Gastroesophageal sphincter (tissue), 4 donors: ENCODE measurements around the gene SPIN1. TPM values are rescaled to one million over a fixed set of nuclear protein-coding genes. Genes with fewer than 3 reads are reported as not detected.

Experiments used
- ATAC-seq: fragments of 150-250 bp; one replicate; pipeline ENCODE4 v1.9.1; 2016; ENCODE audit warnings: mild to moderate bottlenecking, moderate library complexity
- H3K27ac ChIP-seq, 4 donors: fragments of 200-600 bp; sonication (generic) in 3 of 4; 1 replicate in 3 of 4; 2 replicates in 1 of 4; pipeline ENCODE4 v1.5.1; 2016 to 2019
- H3K27me3 ChIP-seq: fragments of 200-600 bp; sonication (generic); one replicate; pipeline ENCODE4 v1.5.1; 2019
- H3K36me3 ChIP-seq, 2 donors: fragments of 200-600 bp; sonication (generic); one replicate each; pipeline ENCODE4 v1.5.1; 2019; ENCODE audit warnings: control low read depth in 1 of 2
- H3K4me1 ChIP-seq, 3 donors: fragments of 200-600 bp; sonication (generic); 1 replicate in 2 of 3; 2 replicates in 1 of 3; pipeline ENCODE4 v1.5.1; 2016 to 2019; ENCODE audit warnings: control low read depth in 2 of 3
- H3K4me3 ChIP-seq, 2 donors: fragments of 200-600 bp; sonication (generic); one replicate each; pipeline ENCODE4 v1.5.1; 2019; ENCODE audit warnings: mild to moderate bottlenecking in 1 of 2, moderate library complexity in 1 of 2
- H3K9me3 ChIP-seq, 3 donors: fragments of 200-600 bp; sonication (generic); one replicate each; pipeline ENCODE4 v1.5.1; 2017 to 2019; ENCODE audit warnings: control low read depth in 2 of 3
- EP300 ChIP-seq: sonication (generic); formaldehyde crosslinking; IDR thresholded peaks from one replicate; pipeline ENCODE4 v1.6.1; 2017; ENCODE audit warnings: antibody characterized with exemption, mild to moderate bottlenecking
- POLR2A ChIP-seq, 2 donors: fragments of 450-650 bp; IDR thresholded peaks; one replicate each; pipeline ENCODE4 v1.6.1; 2017; ENCODE audit warnings: antibody characterized with exemption in 2 of 2, mild to moderate bottlenecking in 2 of 2, moderate library complexity in 1 of 2
- POLR2AphosphoS5 ChIP-seq: sonication (generic); formaldehyde crosslinking; IDR thresholded peaks from one replicate; pipeline ENCODE4 v1.6.1; 2017; ENCODE audit warnings: antibody characterized with exemption
- WGBS, 2 donors: methylation state at CpG; one replicate each; pipeline ENCODE4 v1.1.5; 2018; ENCODE audit warnings: low coverage in 1 of 2; 5-methylcytosine and 5-hydroxymethylcytosine counted together
- total RNA-seq, 4 donors: library from RNA; depleted of rRNA; stranded (reverse); fragments of >200 nt; gene quantifications; one replicate each; pipeline ENCODE4 v1.1.0, GENCODE V29; 2016
- TF ChIP-seq, protein P1 (sequence below), 4 experiments: fragments of 200-600 bp in 2 of 4; fragments of 450-650 bp in 2 of 4; sonication (generic) in 1 of 4; IDR thresholded peaks; one replicate each; pipeline ENCODE4 v1.5.1; 2017 to 2019; ENCODE audit warnings: antibody characterized with exemption in 4 of 4, mild to moderate bottlenecking in 2 of 4, moderate library complexity in 2 of 4

SPIN1 gene
- total RNA-seq, 4 donors from 2014 or later: 86.8 to 112 (median 99.5) TPM

- WGBS, 2 donors: 70 to 92% methylated on average over 2 to 3 of the region's 3 CpGs
- no peaks in the 10 kb centered on the region for H3K4me1 ChIP-seq
- no peaks in the 10 kb centered on the region for H3K9me3 ChIP-seq
- no peaks in the 10 kb centered on the region for H3K27me3 ChIP-seq
- no peaks in the 10 kb centered on the region for H3K36me3 ChIP-seq
- H3K27ac ChIP-seq: no peak overlapping the region
- TF ChIP-seq EP300: no peak
- TF ChIP-seq, protein P1, sequence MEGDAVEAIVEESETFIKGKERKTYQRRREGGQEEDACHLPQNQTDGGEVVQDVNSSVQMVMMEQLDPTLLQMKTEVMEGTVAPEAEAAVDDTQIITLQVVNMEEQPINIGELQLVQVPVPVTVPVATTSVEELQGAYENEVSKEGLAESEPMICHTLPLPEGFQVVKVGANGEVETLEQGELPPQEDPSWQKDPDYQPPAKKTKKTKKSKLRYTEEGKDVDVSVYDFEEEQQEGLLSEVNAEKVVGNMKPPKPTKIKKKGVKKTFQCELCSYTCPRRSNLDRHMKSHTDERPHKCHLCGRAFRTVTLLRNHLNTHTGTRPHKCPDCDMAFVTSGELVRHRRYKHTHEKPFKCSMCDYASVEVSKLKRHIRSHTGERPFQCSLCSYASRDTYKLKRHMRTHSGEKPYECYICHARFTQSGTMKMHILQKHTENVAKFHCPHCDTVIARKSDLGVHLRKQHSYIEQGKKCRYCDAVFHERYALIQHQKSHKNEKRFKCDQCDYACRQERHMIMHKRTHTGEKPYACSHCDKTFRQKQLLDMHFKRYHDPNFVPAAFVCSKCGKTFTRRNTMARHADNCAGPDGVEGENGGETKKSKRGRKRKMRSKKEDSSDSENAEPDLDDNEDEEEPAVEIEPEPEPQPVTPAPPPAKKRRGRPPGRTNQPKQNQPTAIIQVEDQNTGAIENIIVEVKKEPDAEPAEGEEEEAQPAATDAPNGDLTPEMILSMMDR (IDR thresholded peaks at IDR 0.05): no peak
- no peak for TF ChIP-seq POLR2A (IDR thresholded peaks at IDR 0.05)
- no peak for TF ChIP-seq POLR2AphosphoS5
- no peak for ATAC-seq
- no peak overlapping the region for H3K4me3 ChIP-seq
Observed at GRCh38 chr9:88523056-88523455, 134.8 kb downstream of the SPIN1 start.

DNA sequence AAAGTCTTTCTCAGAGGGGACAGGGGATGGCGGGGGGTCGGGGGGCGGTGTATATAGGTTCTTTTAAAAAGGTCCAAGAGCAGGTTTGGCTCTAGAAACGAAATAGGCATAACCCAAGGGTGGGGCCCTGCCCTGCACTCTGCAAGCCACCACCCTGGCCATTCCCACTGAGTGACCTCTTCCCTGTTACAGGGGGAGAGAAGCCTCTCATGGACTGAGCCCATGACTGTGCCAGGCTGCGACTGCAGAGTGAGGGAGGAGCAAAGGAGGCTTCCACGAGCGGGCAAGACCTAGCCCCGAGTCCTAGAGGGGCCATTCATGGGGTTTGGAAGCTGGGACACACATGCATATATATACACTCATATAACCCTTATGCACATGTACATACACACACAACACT is 136.7 kb downstream of the SPIN1 start:
- 88% methylated on average over 4 of the region's 8 CpGs; no CpG with 5 or more reads in 1 of the 2 donors for WGBS, 2 donors
- TF ChIP-seq POLR2A (IDR thresholded peaks at IDR 0.05) (no peak), EP300 (no peak), POLR2AphosphoS5 (no peak)
- TF ChIP-seq, protein P1 (IDR thresholded peaks at IDR 0.05): no peak

DNA sequence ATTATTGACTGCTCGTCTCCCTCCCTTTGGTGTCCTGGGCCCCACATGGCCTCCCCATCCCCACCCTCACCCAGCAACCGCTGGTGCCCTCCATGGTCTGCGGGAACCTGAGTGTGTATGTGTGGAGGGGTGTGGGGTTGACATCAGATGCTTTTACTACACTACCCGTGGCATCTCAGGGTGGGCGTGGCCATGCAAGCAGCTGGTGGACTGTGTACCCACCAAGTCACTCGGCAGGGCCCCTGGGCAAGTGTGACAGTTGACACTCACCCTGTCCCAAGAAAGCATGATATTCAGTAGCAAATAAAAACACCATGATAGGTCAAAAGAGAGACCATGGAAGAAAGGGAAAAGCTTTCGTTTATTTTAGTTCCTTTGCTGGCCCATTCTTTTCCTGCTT is 139.4 kb downstream of the SPIN1 start:
- Histone ChIP-seq H3K36me3 (no peaks in the 10 kb centered on the region), H3K9me3 (no peaks in the 10 kb centered on the region), H3K4me3 (no peak overlapping the region), H3K4me1 (peaks cover 0 to 26% (median 0%) of the 10 kb centered on the region in 3 donors), H3K27ac (no peak overlapping the region), H3K27me3 (no peaks in the 10 kb centered on the region)
- 66 to 91% methylated on average over 3 of the region's 7 CpGs for WGBS, 2 donors
- no peak for ATAC-seq
- TF ChIP-seq EP300 (no peak), POLR2A (IDR thresholded peaks at IDR 0.05) (no peak), POLR2AphosphoS5 (no peak)
- TF ChIP-seq, protein P1 (IDR thresholded peaks at IDR 0.05): no peak

More for the DNA sequence above, 136.7 kb downstream of the SPIN1 start:
- Histone ChIP-seq H3K4me3 (no peak overlapping the region), H3K27ac (no peak overlapping the region), H3K9me3 (no peaks in the 10 kb centered on the region), H3K4me1 (peaks cover 0 to 14% (median 0%) of the 10 kb centered on the region in 3 donors), H3K36me3 (no peaks in the 10 kb centered on the region), H3K27me3 (no peaks in the 10 kb centered on the region)
- ATAC-seq: no peak

Other genes starting within 250 kb of the SPIN1 start
- gene SPATA31C2, start 250.0 kb upstream of the SPIN1 start, total RNA-seq: not detected
- gene NXNL2, start 146.7 kb downstream of the SPIN1 start, total RNA-seq: 1 to 10 TPM in 2 of 4 donors, under 1 TPM in 1, not detected in 1; 0.62 to 3.1 (median 1.2) TPM